GM19438 (cell line): ENCODE results near the gene CDH5.

ENCODE experiments used
- ATAC-seq: cut with Tn5 transposase; IDR thresholded peaks from one replicate; pipeline ENCODE4 v1.9.1; 2021; ENCODE audit warnings: low read depth; ENCODE audit not compliant: unreplicated experiment

CDH5 gene

DNA sequence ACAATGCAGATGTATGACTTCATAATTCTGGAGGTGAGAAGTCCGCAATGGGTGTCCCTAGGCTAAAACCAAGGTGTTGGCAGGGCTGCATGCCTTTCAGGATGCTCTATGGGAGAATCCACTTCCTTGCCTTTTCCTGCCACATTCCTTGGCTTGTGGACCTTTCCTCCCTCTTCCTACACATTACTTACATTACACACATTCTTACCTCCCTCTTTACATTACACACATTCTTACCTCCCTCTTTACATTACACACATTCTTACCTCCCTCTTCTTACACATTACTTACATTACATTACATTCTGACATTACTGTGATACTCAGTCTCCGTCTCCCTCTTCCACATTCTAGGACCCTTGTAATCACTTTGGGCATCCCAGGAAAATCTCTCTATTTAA is 14.2 kb upstream of the CDH5 start:
- ATAC-seq = no peak

DNA sequence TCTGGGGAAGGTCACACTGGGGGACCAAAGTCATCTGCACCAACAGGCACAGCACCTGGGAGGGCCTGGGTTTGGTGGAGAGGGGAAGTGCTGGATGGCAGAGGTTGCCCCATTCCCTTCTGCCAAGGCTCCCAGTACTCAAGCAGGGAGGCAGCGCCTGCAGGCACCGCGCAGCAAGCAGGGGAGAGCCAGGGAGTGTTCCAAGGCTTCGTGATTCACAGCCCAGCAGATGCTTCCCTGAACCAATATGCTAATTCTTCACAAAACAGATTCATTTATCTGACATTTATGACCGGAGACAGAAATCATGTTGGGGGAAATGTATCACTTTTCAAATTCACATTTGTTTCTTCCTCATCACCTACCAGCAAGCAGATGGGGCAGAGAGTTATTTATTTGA is 13.4 kb upstream of the CDH5 start:
- ATAC-seq = no peak

DNA sequence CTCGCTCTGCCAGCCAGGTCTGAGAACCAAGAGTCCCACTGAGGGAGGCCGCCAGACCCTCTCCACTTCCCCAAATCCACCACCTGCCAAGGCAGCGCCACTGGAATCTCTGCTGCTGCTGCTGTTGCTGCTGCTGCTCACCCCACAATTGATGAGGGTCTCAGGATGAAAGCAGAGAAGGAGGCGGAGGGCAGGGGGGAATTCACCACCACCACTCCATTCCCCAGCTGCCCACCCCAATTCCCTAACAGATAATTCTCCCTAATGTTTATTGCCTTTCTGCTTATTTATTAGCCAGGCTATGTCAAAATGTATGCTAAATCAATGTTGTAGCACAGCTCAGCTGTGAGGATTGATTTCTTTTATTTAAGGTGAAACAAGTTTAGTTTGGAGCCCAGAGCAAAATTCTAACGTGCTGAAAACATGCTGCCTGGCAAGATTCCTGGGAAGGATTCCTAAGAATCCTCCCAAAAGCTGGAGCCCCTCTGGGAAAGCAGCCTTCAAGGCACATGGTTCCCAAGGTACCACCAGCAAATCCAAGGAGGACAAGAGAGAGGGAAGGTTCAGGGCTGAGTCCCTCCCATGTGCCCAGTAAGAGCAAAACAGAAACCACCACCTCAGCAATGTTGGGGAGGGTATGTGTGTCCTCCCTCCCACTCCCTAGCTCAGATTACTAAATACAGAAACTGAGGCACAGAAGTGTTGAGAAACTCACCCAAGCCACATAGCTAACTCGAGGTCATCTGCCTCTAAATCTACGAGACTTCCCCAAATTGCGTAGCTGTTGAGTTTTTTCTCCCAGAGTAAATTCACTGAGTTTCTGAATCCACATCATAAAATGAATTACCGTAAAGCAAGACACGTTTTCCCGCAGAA is 12.2 kb upstream of the CDH5 start:
- ATAC-seq = no peak

DNA sequence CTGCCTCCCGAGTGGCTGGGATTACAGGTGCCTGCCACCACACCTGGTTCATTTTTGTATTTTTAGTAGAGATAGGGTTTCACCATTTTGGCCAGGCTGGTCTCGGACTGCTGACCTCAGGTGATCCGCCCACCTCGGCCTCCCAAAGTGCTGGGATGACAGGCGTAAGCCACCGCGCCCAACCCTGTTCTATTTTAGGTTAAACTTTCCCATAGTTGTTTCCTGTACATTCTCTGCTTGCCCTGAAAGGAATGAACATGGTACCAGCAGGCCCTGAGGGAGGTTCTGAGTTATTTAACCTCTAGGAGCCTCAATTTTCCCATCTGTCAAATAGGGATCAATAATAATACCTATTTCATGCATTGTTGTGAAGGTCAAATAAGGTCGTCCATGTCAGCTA is 11.0 kb upstream of the CDH5 start:
- no peak for ATAC-seq

DNA sequence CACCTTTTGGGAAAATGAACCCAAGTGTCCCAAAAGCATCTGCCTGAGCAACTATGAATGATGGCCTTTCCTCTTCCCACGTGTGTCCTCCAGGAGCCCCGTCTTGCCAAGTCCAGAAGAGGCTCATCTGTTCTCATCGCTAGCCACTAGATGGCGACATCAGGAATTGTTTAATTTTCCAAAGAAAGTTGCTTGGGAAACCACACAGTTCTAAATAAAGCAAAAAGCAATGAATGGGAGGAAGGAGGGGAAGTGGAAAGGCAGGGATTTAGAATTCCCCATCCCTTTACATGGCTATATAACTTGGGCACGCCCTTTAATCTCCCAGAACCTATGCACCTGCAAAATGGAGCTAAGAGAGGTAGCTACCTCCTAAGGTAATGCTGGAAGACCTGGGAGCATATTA is 9.0 kb upstream of the CDH5 start:
- ATAC-seq = no peak

DNA sequence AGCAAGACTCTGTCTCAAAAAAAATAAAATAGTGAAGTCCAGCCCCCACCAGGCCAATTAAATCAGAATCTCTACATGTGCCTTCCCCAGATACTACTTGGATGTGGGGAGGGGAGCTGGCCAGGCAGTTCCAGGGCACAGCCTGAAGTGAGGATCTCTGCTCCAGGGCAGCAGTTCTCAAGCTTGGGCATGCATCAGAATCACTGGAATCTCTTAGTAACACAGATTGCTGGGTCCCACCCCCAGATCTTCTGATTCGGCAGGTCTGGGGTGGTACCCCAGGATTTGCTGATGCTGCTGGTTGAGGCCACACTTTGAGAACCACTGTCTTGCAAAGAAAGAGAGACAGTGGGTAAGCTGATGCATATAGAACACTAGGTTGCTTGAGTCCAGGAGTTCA is 8.3 kb upstream of the CDH5 start:
- ATAC-seq = no peak

DNA sequence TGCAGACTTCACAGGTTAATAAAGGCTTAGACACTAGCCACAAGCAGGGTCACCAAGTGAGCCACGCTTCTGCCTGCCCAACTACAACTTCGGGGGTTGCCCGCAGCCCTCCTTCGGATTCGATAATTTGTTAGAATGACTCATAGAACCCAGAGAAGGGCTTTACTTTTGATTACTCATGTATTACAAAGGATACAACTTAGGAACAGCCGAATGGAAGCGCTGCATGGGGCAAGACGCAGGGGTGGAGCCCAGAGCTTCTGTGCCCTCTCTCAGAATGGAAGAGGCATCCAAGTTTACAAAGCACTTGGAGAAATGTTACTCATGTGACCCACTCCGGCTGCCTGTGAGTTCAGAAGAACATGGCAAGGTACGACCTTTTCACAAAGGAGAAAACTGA is 7.5 kb upstream of the CDH5 start:
- no peak for ATAC-seq

DNA sequence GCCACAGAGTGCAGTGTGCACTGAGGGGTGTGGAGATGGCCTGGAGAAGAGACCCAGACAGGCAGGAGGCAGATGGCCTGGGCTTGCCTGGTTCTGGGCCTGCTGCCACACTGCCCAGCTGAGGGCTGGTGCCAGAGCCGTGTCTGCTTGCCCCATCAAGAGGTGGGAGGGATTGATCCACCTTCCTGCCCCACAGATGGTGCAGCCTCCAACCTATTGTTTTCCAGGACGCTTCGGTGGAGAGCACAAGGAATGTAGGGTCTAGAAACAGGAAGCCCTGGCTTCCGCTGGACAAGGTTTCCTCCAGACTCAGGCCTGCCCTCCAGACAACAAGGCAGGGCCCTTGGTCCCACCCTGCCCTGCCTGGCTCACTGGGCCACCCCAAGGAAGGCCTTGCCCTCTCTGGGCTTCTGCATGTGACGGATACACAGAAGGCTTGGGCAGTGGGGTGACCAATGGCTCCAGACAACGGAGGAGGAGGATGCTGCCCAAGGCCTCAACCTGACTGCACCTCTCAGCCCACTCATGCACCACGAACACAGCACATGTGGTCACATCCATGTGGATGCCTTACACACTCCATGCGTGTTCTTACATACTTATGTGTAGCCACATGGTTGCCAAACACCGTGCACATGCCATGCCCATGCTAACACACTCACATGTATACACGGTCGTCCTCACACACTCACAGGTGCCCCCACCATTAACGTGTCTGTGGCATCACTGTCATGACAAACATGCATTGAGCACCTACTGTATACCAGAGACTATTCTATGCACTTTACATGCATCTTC is 6.5 kb upstream of the CDH5 start:
- no peak for ATAC-seq

DNA sequence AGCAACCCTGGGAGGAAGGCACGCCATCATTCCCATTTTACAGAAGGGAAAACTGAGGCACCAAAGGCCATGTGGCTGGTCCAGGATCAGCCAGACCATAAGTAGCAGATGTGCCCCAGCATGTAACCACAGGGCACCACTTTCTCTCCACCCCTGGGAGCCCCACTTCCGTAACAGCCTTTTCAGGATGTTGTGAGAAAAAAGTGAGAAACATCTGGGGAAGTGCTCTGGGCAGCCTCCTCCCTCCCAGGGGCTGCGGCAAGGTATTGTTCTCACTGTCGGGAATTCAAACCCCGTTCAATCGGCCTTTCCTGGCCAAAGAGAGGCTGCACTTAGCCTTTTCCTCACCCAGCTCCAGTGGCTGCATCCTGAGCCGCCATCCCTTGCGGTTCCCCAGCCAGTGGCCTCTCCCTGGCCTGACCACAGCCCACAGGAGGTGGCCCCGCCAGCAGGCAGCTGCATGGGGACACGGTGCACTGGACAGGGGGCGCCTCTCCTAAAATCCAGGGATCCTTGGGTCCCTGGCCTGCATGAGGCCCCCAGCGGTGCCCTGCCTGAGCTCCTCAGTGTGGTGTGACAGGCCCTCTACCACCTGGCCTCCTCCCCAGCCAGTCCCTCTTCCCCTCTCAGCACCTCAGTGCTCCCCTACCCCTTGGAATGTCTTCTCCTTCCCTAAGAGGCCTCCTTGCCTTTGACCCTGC is 5.7 kb upstream of the CDH5 start:
- no peak for ATAC-seq

DNA sequence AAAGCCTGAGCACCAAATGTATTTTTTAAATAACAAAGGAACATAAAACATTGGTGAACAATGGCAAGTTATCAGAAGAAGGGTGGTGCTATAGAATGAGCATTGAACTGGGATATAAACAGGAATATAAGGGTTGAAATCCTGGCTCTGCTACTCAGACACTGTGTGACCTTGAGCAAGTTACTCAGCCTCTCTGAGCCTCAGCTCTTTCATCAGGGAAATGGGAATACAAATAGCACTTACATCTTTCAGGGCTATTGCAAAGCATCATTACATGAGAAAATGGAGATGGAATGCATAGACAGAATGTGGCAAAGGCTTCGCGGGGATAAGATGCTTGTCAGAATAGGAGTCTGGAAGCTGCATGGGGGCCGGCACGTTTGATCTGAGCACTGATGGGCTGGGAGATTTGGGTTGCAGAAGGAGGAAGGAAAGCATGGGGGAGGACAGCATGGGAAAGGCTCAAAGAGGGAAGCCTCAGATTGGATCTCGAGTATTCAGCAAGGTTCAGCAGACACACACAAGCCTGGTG is 4.8 kb upstream of the CDH5 start:
- no peak for ATAC-seq

DNA sequence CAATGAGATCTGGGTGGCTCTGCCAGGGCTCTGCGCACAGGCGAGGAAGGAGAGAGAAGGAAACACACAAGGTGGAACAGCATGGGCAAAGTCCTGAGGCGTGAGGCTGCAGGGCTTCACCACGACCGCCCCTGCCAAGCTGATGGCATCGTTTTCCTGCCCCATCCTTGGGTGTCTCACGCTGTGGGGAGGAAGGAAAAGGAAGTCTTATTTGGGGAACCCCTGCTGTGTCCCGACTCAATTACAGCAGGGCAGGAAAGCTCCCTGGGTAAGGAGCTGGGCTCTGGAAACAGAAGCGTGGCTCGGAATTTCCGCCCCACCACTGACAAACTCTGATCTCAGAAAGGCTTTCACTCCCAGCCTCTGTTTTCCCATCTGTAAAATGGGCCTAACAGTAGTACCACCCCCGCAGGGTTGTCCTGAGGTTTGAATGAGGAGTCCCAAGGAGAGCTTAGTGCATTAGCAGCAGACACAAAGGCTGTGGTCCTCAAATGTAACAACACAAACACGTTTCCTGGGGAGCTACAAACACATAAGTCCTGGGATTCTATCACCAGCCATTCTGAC is 3.2 kb upstream of the CDH5 start:
- ATAC-seq = no peak

DNA sequence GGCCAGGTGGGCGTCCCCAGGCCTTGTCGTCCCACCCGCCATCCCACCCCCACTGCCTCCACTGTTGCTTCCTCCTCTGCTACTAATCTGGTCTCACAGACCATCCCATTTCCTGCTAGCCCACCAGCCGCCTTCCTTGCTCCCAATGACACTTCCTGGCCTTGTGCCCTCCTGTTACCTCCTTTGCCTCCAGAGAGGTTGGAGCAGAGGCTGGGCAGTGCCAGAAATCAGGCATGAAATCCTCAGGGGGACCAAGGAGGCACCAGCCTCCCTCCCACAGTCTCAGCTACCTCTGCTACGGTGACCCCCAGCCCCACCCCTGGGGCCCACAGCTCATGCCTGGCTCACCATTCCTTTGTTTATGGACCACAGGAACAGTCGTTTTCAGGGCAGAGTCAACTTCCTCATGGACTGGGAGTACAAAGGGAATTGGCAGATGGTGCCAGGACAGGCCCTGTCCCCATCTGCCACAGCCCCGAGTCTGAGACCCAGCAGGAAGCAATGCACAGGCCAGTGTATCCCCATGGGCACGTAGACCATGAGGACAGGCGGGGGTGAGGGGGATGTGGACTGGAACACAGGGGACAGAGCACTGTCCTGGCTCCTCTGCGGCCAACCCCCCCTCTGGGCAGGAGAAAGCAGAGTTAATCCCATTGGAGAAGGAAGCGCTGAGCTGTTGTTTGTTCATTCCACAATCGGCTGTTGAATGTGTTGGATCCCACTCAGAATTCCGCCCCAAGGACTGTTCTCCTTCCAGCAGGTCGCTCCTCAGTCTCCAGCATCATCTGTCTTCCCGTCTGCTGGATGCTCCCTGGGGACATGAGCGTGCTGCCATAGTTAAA is 2.2 kb upstream of the CDH5 start:
- no peak for ATAC-seq

DNA sequence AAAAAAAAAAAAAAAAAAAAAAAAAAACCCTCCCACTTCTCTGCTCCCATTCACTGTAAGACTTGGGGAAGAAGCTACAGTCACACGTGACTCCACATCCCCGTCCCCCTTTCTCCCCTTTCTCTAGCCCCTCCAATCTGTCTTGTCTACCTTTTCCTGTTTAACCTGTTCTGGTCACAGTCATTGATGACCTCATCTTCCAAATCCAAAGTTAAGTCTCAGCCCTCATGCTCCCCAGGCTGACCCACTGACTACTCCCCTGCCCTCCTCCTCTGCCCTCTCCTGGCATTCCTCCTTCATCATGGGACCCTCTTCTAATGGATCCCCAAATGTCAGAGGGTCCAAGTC is 1.6 kb upstream of the CDH5 start:
- no peak for ATAC-seq

DNA sequence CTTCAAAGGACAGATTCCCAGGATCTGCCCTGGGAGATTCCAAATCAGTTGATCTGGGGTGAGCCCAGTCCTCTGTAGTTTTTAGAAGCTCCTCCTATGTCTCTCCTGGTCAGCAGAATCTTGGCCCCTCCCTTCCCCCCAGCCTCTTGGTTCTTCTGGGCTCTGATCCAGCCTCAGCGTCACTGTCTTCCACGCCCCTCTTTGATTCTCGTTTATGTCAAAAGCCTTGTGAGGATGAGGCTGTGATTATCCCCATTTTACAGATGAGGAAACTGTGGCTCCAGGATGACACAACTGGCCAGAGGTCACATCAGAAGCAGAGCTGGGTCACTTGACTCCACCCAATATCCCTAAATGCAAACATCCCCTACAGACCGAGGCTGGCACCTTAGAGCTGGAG is 840 bp upstream of the CDH5 start:
- no peak for ATAC-seq

DNA sequence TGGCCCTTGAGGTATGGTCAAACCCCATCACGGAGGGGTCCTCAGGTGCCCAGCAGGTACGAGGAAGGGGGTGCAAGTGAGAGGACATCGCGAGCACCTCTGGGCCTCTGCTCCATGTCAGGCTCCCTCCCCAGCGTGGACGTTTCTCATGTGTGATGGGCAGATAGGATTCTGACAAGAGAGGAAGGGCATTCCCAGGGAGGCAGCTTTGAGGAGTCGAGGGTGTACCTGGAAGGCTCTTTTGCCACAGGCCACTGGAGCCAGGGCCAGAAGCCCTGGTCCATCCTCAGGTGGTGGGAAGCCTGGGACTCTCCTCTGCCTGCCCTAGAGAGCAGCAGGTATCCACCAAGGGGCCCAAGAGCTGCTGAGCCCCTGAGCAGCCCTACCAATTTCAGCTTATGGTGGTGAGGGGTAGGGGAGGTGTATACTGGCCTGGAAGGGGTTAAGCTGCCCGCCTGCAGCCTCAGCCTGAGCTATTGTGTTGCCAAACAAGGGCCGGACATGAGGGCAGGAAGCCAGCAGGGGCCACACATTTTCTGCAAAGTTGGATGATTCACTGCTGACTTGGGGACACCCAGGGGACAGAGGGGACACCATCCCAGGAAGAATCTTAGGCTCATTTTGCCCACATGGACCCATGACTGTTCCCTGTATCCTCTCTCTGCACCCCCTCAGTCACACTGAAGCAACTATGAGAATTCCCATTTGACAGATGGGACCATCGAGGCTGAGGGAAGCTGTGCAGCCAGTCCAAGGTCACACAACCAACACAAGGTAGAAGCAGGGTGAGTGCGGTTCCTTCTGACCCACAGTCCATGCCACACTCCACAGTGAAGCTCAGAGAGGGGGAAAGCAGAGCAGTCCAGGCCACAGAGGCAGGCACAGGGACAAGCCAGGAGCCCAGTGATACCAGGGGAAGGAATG is 1.7 kb downstream of the CDH5 start:
- no peak for ATAC-seq

DNA sequence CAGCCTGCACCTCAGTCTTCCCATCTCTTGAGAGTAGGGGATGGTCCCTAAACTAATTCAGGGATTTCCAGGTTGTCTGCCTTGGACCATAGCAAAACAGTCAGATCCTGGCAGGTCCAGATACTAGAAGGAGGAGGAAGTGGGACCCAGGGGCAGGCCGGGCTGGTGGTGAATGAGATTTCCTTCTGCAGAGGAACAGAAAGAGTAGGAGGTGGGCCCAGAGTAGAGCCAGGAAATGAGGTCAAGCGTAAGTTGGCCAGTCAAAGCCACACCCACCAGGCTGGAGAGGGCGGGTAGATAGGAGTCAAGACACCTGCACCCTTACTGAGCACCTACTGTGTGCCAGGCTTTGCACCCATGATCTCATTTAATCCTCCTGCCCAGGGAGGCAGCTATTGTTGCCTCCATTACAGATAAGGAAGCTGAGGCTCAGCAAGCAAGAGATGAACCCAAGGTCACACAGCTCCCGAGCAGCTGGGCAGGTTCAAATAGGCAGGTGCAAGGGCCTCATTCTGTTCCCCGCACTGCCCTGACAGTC is 2.6 kb downstream of the CDH5 start:
- no peak for ATAC-seq

DNA sequence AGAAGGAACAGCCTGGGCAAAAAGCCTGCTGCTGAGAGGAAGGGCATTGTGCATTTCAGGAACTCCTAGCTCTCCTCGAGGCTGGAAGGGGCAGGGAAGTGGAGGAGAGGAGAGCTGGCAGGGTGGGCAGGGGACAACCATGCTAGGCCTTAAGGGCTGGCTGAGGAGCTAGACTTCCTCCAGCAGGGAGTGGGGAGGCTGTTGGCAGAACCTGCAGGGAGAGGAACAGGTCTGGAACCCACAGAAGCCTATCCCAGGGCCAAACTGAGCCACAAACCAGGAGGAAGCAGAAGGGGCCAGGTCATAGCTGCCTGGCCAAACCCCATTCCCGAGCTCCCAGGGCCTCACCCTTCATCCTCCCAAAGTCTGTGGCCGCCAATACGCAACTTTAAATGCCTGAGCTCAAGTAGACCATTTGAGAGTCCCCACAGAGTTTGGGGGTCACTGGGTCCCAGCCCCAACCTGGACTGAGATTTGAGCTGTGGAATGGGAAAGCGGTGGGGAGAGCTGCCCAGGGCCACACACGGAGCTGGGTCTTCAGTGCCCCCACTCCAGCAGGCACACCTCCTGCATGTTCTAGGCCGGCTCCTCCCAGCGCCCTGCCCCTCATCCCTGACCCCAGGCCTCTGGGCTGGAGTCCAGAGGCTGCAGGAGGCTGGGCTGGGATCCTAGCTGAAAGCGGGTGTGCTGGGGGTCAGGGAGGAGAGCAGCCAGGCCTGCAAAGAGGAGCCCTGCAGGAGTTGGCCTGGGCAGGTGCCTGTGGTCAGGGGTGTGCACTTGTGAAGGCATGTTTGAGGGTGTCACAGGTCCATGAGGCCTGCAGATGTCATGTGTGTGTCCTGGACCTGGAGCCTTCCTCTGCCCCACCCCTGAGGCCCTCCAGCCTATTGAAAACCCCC is 4.5 kb downstream of the CDH5 start:
- ATAC-seq = no peak
